WERI-Rb-1 (cell line): ENCODE results near the gene LIPK.

Source experiments
- DNase-seq: peaks from one replicate; pipeline ENCODE4 v3.0.0-alpha.2; 2020
- H3K27ac ChIP-seq: fragments of 250-450 bp; sonication (Bioruptor Pico); 2 replicates; pipeline ENCODE4 v1.5.1; 2020; ENCODE audit warnings: mild to moderate bottlenecking, moderate library complexity
- H3K27me3 ChIP-seq: fragments of 250-450 bp; sonication (Bioruptor Pico); 2 replicates; pipeline ENCODE4 v1.5.1; 2021; ENCODE audit warnings: mild to moderate bottlenecking, low read depth, moderate library complexity; ENCODE audit not compliant: insufficient read depth, severe bottlenecking
- H3K36me3 ChIP-seq: fragments of 250-450 bp; sonication (Bioruptor Pico); 2 replicates; pipeline ENCODE4 v1.5.1; 2020; ENCODE audit warnings: mild to moderate bottlenecking, moderate library complexity
- H3K4me3 ChIP-seq: 2 replicates; pipeline ENCODE4 v1.5.1; 2011; ENCODE audit warnings: low read depth, mild to moderate bottlenecking, control low read depth, low read length
- H3K9me3 ChIP-seq: fragments of 250-450 bp; sonication (Bioruptor Pico); 2 replicates; pipeline ENCODE4 v1.5.1; 2021; ENCODE audit warnings: mild to moderate bottlenecking, moderate library complexity; ENCODE audit not compliant: severe bottlenecking
- TF ChIP-seq, protein P1 (sequence below): IDR thresholded peaks from 2 replicates; pipeline ENCODE4 v1.5.1; 2011; ENCODE audit warnings: low read depth, mild to moderate bottlenecking, control low read depth, inconsistent platforms, low read length

The LIPK gene

DNA sequence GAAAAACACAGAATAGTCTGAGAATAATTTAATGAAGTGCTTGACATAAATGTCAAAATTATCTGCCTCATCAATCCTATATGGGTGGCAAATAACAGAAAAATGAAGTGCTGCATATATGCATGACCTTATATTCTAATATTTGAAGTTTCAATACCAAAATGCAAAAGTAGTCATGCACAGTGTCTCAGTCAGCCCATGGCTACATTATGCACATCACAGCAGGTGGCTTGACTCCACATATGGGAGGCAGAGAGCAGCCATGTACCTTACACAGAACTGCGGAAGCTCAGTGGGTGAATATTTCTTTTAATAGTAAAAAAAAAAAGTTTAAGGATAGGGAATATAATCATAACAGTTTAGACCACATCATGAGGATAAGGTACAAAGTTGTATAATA is 36.4 kb downstream of the LIPK start:
- H3K9me3 ChIP-seq, result no peaks in the 10 kb centered on the region
- H3K4me3 ChIP-seq, result no peak overlapping the region
- H3K27ac ChIP-seq, result no peak overlapping the region
- TF ChIP-seq, protein P1, sequence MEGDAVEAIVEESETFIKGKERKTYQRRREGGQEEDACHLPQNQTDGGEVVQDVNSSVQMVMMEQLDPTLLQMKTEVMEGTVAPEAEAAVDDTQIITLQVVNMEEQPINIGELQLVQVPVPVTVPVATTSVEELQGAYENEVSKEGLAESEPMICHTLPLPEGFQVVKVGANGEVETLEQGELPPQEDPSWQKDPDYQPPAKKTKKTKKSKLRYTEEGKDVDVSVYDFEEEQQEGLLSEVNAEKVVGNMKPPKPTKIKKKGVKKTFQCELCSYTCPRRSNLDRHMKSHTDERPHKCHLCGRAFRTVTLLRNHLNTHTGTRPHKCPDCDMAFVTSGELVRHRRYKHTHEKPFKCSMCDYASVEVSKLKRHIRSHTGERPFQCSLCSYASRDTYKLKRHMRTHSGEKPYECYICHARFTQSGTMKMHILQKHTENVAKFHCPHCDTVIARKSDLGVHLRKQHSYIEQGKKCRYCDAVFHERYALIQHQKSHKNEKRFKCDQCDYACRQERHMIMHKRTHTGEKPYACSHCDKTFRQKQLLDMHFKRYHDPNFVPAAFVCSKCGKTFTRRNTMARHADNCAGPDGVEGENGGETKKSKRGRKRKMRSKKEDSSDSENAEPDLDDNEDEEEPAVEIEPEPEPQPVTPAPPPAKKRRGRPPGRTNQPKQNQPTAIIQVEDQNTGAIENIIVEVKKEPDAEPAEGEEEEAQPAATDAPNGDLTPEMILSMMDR, result no peak
- no peaks in the 10 kb centered on the region for H3K27me3 ChIP-seq
- no peak for DNase-seq
- H3K36me3 ChIP-seq, result no peaks in the 10 kb centered on the region

DNA sequence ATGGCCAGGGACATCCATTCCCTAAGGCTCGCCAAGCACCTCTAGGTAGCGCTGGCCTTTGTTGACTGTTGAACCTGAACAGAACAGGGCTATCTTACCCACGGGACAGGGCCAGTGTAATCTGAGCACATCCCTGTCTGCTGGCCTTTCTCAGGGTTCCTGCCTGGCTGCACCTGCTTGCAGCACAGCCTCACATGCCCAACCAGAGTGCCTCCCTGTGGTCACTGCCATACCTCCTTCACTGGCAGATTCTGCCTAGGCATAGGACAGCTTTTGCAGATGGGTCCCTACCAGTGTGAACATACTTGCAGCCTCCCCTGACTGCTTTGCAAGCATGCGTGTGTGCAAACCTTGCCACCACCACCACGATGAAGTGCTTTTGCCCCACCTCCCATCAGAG is 38.0 kb downstream of the LIPK start:
- H3K9me3 ChIP-seq, result no peaks in the 10 kb centered on the region
- TF ChIP-seq, protein P1, result no peak
- no peak for DNase-seq
- H3K4me3 ChIP-seq, result no peak overlapping the region
- H3K27me3 ChIP-seq, result no peaks in the 10 kb centered on the region
- no peak overlapping the region for H3K27ac ChIP-seq
- H3K36me3 ChIP-seq, result no peaks in the 10 kb centered on the region

GRCh38 chr10:88745633-88746032 is 39.6 kb downstream of the LIPK start:
- H3K4me3 ChIP-seq, result no peak overlapping the region
- no peaks in the 10 kb centered on the region for H3K9me3 ChIP-seq
- H3K27me3 ChIP-seq, result no peaks in the 10 kb centered on the region
- no peak for DNase-seq
- H3K36me3 ChIP-seq, result no peaks in the 10 kb centered on the region
- TF ChIP-seq, protein P1, result no peak
- no peak overlapping the region for H3K27ac ChIP-seq

GRCh38 chr10:88754287-88754686 is 48.2 kb downstream of the LIPK start:
- no peak for DNase-seq
- Histone ChIP-seq H3K27me3 (no peaks in the 10 kb centered on the region), H3K9me3 (no peaks in the 10 kb centered on the region), H3K4me3 (no peak overlapping the region), H3K27ac (no peak overlapping the region), H3K36me3 (no peaks in the 10 kb centered on the region)
- TF ChIP-seq, protein P1, result no peak

GRCh38 chr10:88755753-88756152 is 49.7 kb downstream of the LIPK start:
- no peaks in the 10 kb centered on the region for H3K36me3 ChIP-seq
- no peaks in the 10 kb centered on the region for H3K9me3 ChIP-seq
- TF ChIP-seq, protein P1, result no peak
- H3K27ac ChIP-seq, result no peak overlapping the region
- no peak for DNase-seq
- H3K4me3 ChIP-seq, result no peak overlapping the region
- no peaks in the 10 kb centered on the region for H3K27me3 ChIP-seq

- no peak overlapping the region for H3K27ac ChIP-seq
- no peak for DNase-seq
- TF ChIP-seq, protein P1, result no peak
- no peaks in the 10 kb centered on the region for H3K27me3 ChIP-seq
- no peaks in the 10 kb centered on the region for H3K9me3 ChIP-seq
- H3K36me3 ChIP-seq, result no peaks in the 10 kb centered on the region
- H3K4me3 ChIP-seq, result no peak overlapping the region
These were observed 50.6 kb downstream of the LIPK start for GRCh38 chr10:88756660-88757059.
